SKM-1 (cell line): Measurements from ENCODE around the gene NAALADL1.
A peak's percentile ranks its signal among the peaks of the same experiment; 100 is the strongest.

ENCODE experiments used
- DNase-seq: peaks from one replicate; lab custom pipeline; 2025; ENCODE audit not compliant: unreplicated experiment; lab: John Stamatoyannopoulos, UW

NAALADL1 gene

DNA sequence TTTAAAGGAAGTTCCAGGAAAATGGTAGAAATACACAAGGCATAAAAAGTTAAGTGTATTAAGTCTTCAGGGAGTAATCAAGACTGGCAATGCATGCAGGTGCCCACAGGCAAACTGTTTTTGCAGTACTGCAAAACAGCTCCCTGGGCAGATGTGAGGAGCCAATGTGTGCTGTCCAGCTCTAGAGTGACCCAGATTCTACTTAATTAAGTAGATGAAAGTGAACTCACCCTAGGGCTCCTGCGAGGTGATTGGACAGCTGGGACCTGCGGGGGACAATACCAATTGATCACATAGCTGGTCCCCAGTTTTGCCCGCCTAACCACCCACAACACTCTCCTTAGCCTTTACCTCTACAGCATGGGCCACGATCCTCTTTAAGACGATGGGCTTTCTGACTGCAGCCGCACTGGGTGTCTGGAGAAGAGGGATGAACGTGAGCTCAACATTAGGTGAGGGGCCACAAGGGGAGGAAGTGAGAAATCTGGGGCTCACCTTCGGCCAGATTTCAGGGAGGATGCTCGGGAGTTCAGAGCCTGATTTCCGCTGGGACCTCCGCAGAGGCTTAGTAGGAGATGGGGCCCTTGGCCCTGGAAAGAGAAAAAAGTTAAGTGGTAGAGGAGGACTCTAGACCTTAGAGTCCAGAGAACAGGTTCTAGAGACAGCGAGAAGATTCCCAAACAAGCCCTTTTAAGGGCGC is 24.9 kb upstream of the NAALADL1 start:
- DNase-seq: no peak

DNA sequence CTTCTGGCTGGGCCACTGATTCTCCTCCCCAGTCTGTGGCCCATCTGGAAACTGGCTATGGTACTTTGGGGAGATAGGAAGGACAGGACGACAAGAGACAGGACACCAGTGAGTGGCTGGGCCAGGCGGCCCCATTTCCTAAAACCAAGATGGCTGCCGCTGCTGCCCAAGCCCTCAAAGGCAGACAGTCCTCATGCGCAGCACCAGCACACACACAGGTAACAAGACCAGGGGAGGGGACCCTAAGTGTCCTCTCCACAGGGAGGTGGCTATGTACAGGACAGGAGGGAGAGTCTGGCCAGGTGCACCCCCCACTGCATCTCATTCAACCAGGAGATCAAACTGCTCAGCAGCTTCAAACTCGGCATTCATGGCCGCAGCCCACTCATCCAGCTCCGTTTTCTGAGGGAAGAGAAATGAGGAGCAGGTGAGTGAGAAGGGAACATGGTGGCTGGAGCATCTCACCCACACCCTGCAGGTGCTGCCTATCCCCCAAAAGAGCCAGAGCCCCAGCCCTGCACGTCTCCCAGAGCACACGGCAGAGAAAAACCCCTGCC is 20.5 kb upstream of the NAALADL1 start:
- DNase-seq: no peak

DNA sequence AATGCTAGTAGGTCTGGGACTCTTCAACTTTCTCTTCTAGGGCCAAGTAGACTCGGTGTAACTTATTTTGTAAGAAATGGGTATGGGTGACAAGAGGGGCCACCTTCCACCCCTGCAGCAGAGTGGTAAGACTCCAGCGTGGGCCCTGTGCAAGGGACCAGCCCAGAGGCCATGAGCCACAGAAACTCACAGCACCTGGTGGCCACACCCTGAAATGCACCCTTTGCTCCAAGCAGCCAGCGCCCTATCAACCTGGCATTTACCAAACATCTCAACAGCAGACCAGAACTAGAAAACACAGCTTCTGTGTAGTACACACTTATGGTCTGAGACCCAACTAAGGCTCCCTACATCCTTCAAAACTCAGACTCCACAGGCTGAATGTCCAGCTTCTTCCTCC is 19.8 kb upstream of the NAALADL1 start:
- peak; percentile 19 for DNase-seq

DNA sequence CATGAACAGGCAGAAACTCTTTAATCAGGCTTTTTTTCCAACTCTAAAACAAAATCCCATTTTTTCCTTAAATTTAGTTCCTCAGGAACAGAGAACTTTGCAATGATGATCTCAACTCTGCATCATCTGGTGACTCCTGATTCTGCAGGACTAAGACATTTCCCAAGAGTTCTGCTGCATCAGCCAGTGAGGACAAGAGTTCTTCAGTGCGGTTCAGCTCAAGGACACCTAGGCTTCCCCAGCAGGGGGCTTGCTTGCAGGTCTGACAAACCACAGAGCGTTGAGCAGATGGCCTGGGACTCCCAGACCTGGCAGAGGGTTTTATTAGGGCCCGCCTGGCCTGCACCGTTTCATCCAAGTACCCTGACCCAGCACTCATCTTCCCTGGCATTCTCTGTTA is 19.1 kb upstream of the NAALADL1 start:
- DNase-seq: no peak

DNA sequence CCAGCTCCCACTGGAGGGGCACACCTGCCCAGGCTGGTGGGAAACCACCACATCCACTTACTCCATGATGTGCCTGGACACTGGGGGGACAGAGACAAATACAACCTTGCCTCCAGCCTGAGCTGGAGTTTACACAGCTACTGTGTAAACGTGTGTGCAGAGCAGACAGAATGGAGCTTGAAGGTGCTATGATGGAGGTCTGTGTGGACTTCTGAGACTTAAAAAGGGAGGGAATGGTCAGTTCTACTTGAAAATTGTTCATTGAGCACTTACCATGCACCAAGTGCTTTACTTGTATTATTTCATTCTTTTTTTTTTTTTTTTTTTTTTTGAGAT is 14.2 kb upstream of the NAALADL1 start:
- no peak for DNase-seq

DNA sequence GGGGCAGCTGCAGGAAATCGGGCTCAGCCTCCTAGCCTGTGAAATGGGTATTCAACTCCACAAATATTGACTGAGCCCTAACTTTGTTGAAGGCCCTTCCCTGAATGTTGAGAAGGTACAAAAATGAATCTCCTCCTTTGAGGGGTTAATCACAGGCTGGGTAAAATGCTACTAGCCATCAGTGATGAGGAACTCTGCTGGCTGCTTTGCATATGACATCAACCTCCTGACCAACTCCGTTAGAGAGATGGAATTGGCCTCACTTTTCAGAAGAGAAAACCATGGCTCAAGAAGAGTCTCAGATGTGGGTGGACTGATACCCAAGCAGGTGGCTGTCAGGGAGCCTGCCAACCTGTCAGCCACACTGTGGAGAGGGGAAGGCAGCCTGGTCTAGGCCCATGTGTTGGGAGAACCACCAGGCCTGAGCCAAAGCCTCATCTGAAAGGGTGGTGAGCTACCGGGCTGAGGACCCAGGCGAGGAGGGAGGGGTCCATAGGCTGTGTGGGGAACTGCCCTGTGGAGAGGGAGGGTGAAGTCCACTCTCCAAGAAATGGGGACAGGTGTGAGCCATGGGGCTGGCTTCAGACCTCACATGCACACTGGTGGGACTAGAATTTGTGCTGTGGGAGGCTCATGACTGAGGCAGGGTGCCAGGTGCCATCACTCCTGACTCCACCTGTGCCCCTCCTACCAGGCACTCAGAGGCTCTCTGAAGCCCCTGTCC is 13.7 kb upstream of the NAALADL1 start:
- no peak for DNase-seq

DNA sequence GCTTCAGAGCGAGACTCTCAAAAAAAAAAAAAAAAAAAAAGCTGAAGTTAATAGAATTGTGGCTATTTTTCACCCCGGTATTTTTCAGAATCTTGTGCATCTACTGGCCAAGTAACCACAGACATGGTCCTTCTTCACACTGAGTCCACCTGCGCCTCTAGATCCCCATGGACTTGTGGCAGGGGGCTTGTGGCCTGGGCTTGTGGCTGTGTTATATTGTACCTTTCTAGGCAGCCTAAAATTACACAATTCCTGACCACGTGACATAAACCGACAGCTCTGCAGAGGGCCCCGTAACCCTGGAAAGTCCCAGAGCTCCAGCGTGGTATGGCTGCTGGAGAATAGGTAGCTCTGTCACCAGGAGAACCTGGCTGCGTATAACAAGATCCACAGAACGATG is 10.9 kb upstream of the NAALADL1 start:
- peak; percentile 34 for DNase-seq

DNA sequence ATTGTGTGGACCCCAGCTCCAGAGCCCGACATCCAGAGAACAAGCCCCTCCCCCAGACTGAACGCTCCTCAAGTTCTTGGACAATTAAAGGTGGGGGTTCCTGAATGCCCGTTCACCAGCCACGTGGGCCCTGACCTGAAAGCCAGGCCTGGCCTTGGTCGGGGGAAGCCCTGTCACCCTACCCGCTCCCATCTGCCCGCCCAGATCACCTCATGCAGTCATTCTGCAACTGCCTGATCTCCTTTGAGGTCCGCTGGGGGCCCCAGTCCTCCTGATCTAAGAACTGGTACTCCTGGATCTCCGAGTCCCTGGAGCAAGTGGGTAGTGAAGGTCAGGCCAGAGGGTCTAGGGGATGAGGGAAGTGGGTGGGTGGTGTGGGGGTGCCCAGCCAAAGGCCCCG is 9.1 kb upstream of the NAALADL1 start:
- no peak for DNase-seq

DNA sequence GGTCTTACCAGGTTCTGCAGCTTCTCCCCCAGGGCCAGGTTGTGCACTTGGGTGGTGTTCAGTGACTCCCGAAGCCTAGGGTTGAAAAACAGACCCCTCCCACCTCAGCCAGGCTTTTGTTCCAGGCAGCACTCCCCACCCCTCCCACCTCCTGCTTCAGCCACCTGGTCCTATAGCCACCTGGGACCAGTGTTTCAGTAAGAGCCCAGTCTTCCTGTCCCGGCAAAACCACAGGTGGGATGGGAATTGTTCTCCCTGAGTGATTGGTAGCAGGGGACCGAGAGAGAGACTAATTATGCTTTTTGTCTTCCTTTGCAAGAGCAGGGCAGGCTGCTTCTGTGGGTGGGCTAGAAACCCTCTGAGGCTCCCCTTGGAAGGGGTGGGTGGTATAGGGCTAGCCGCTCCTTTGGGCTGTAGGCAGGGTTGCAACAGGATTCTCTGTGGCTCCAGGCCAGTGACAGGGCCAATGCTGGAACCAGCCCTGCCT is 8.5 kb upstream of the NAALADL1 start:
- no peak for DNase-seq

DNA sequence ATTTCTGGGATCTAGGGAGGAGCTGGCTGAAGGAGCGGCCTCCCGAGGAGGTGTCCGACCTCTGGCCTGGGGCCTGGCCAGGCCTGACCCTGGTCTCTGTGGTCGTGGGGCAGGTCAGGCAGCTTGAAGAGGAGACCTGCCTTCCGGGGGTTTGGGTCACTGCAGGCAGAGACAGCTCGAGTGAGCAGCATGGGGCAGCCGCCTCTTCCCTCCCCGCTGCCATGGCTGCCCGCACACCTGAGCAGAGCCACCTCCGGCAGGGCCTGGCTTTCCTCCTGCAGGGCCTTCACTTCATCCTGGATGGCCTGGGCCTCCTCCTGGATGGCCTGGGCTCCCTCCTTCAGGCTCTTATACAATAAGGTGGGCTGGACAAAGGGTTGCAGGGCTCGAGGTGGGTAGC is 8.0 kb upstream of the NAALADL1 start:
- DNase-seq: no peak

DNA sequence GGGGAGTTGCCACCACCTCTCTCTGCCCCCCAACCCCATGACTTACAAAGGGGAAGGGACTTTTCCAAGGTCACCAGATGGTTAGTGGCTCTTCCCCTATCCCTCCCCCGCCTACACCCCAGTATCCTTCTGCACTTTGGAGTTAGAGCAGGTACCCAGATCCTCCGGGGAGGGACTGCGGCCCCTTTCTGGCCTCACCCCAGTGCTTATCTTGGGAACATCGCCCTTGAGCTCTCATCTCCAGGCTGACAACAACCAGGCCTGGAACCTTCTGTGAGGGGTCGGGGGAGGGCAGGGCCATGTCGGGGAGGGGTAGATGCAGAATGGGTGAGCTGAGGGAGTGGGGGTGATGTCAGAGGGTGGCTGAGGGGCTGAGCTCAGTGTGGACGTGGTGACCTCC is 7.5 kb upstream of the NAALADL1 start:
- DNase-seq: no peak

DNA sequence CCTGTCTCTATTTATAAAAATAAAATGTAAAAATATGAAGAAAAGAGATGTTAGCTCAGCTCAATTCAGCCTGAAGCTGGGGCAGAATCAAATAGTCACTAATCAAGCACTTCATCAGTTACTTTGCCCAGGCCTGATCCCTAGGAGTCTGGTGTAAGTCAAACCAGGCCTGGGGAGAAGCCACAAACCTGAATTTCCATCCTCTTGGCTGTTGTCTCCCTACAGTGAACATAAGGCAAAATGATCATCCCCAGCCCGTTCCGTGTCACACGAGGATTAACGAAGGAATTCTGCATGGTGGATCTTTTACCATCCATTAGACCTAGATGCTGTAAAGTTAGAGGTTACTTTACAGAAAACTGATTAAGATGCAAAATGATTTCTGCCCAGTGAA is 6.5 kb upstream of the NAALADL1 start:
- no peak for DNase-seq

DNA sequence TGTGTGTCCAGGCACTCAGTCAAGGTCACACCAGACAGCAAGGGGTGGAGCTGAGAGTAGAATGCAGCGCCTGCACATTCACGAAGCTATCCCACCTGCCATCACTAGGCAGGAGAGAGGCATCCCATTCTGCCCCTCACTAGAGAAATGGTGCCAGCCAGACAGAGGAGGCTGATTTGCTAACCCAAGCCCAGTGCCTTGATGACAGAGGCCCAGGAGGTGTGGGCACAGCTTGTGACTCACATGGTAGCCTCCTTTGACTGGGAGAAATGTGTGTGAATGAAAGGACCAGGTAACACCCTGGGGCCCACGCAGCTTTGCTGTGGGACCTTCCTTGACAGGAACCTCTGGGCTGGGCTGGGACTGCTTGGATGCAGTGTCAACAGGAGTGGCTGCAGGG is 5.2 kb upstream of the NAALADL1 start:
- no peak for DNase-seq

DNA sequence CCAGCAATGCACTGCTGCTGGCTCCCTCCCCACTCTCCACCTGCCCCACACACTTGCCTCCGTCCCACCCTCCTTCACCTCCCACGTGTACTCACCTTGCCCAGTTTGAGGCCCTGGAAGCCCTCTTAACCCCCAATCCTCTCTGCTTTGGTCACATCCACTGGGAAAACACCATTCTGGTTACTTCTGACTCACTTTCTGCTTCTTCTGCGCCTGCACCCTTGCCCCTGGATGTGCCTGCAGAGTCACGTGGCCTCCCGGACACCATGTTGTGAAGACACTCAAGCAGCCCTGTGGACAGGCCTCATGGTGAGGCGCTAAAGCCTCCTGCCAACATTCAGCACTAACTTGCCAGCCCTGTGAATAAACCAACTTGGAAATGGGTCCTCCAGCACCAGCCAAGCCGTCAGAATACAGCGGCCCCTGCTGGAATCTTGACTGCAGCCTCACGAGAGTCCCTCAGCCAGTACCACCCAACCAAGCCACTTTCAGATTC is 2.6 kb upstream of the NAALADL1 start:
- no peak for DNase-seq

DNA sequence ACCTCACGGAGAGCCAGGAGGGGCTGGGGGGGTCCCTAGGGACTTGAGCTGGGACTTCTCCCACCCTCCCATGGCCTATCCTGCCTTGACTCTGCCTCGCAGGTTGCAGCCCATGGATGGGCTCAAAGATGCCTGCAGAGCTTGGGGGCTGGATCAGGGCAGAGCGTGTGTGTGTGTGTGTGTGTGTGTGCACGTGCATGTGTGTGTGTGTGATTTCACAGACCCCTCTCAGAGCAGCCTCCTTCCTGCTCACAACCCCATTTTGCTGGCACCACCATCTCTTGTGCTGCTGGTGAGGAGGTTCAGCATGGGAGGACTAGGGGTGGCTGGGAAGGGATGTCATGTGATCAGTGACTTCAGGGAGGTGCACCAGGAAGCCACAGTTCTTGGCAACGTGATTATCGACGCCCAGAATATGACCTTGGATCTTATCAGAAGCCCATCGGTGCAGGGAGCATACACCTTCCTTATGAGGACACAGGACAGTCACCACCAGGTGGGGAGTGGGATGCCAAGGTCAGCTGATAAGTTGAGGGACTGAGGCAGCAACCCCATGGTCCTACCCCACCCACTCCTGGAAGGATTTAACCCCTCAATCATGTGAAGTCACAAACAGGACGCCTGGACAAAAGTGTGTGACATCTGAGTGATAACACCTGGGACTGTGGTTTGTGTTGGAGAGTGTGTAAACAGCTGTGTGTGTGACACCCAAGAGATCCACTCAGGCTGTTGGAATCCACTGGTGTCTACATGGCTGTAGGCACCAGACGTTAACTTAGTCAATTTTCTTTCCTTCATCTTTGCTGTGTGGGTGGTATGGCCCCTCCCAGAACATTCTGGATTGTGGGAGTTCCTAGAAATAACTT is 1.8 kb upstream of the NAALADL1 start:
- no peak for DNase-seq

DNA sequence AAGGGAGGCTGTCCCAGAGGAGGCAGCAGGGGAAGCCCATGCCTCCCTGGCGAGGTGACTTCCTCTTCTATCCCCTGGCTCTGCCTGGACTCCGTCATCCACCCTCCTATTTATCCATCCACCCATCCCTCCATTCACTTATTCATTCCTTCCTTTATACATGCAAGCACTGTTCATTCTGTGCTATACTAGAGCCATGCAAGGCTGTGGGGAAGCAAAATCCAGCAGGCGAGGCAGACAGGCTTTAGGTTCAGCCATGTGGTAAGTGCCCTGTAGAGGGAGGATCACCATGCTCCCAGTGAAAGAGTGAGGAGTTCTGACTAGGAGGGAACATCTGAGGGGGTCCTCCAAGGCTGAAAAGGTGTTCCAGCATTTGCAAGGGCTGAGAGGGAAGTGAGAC is 1.2 kb upstream of the NAALADL1 start:
- DNase-seq: no peak

DNA sequence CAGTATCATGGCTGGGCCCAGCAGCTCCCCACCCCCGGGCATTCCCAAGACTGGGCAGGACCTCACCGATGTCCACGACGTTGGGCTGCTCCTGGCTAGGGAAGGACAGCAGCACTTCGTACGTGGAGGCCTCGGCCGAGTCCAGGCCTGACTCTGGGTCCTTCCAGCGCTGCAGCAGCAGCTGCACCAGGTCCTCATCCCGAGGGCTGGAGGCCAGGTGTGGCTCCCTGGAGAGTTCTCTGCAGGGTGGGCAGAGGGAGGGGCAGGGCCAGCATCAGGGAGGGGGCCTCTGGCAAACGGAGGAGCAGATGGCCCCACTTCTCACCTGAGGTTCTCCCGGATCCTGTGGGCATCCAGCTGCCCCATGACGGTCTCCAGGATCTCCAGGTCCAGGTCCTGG is 341 bp downstream of the NAALADL1 start:
- no peak for DNase-seq

DNA sequence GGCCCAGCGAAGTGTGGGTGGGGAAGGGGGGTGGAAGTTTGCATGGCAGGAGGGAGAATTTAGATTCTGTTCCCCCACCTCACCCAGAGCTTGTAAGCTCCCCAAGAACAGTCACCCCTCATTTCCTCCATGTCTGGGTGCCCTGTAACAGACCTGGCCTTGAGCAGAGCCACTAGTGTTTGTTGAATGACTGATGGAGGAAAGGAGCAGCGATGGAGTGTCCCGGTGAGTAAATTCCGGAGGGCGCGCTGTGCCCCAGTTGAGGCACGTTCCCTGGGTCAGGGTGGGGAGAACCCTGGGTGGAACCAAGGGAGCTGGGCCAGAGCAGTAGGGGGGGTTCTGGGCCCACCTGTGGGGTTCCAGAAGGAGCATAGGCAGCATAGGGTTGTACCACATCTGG is 827 bp downstream of the NAALADL1 start:
- no peak for DNase-seq

DNA sequence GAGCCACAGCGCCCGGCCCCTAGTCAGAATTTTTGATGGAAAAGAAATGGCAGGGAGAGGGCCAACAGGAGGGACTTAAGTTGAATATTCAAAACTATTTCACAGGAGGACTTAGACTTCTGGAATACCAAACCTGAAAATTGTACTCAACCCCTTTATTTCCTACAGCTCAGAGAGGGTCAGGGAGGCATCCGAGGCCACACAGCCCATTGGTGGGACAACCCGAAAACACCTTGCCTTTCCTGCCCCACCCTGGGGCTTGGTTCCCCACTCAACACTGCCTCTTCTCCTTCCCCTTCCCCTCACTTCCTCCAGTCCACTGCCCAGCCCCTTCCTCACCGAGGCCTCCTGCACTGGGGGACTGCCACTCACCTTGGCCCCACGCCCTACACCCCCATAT is 1.4 kb downstream of the NAALADL1 start:
- DNase-seq: no peak

DNA sequence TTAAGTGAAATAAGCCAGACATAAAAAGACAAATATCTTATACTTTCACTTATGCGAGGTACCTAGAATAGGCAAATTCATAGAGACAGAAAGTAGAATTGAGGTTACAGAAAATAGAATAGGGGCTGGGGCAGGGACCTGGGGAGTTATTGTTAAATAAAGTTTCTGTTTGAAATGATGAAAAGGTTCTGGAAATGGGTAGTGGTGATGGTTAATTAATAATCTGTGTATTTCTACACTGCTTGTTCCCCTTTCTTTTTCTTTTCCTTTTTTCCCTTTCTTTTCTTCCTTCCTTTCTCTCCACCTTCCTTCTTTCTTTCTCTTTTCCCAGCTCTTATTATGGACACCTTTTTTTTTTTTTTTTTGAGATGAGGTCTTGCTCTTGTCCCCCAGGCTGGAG is 2.8 kb downstream of the NAALADL1 start:
- DNase-seq: no peak

DNA sequence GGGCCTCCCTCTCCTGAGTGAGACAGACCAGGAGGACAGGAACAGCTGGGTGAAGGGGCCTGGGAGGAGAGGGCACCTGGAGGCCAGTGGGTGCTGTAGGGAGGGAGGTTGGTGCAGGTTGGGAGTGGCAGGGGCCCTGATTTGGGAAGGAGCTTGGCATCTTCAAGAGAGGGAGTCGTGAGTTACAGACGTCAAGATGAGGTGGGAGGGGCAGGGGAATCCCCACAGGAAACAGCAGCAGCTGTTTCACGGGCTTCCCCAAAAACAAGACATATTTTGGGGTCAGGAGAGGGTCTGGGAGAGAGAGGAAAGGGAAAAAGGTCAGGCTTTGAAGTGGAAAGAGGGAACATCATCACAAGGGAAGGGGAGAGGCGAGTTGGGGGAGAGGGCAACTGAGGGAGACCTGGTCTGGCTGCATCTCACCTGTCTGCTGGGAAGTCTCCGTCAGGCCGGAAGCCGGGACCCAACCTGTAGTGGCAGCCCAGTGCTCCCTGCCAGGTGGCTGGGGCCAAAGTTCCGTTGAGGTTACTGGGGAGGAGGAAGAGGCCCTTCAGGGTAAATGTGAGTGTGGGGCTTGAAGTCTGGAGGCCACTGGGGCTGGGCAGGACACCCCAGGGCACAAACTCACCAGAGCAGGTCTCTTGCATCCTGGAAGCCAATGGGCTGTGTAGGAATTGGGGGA is 4.4 kb downstream of the NAALADL1 start:
- DNase-seq: no peak
